Prostate gland (tissue), 2 donors: ENCODE results near the gene NOC2L.

Experiments used
- POLR2A ChIP-seq: fragments of 450-650 bp; IDR thresholded peaks from one replicate; pipeline ENCODE4 v1.6.1; 2016; ENCODE audit warnings: antibody characterized with exemption, mild to moderate bottlenecking
- POLR2AphosphoS5 ChIP-seq: sonication (generic); formaldehyde crosslinking; IDR thresholded peaks from one replicate; pipeline ENCODE4 v1.6.1; 2017; ENCODE audit warnings: antibody characterized with exemption
- TF ChIP-seq, protein P1 (sequence below), 4 experiments: fragments of 200-600 bp in 2 of 4; fragments of 450-650 bp in 2 of 4; sonication (generic) in 2 of 4; IDR thresholded peaks; 1 replicate in 3 of 4; 2 replicates in 1 of 4; pipeline ENCODE4 v1.5.1; 2016 to 2019; ENCODE audit warnings: antibody characterized with exemption in 4 of 4, mild to moderate bottlenecking in 2 of 4, moderate library complexity in 2 of 4

DNA sequence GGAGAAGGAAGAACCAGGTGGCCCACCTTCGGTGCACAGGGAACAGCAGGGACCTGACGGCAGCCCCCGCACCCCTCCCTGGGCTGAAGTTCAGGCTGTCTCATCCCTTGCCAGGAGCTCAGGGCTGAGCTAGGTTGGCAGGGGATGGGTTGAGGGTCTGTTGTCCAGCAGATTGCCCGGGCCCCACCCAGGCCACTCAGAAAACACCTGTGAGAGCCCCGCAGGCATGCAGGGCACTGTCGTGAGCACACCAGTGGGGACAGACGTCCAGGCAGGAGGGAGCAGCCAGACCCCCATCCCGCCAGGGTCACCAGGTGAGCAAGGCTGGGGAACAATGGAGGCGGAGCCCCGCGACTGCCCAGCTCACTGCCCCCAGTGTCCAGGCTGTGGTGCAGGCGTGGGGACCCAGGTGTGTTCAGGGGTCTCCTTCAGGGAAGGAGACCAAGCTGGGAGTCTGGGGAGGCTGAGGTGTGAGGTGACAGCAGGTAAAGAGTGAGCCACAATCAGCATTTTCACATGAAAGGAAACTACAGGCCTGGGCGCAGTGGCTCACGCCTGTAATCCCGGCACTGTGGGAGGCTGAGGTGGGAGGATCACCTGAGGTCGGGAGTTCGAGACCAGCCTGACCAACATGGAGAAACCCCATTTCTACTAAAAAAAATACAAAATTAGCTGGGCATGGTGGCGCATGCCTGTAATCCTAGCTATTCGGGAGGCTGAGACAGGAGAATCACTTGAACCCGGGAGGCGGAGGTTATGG, 44.7 kb downstream of the NOC2L start:
- TF ChIP-seq POLR2AphosphoS5 (no peak), POLR2A (no peak)
- TF ChIP-seq, protein P1, sequence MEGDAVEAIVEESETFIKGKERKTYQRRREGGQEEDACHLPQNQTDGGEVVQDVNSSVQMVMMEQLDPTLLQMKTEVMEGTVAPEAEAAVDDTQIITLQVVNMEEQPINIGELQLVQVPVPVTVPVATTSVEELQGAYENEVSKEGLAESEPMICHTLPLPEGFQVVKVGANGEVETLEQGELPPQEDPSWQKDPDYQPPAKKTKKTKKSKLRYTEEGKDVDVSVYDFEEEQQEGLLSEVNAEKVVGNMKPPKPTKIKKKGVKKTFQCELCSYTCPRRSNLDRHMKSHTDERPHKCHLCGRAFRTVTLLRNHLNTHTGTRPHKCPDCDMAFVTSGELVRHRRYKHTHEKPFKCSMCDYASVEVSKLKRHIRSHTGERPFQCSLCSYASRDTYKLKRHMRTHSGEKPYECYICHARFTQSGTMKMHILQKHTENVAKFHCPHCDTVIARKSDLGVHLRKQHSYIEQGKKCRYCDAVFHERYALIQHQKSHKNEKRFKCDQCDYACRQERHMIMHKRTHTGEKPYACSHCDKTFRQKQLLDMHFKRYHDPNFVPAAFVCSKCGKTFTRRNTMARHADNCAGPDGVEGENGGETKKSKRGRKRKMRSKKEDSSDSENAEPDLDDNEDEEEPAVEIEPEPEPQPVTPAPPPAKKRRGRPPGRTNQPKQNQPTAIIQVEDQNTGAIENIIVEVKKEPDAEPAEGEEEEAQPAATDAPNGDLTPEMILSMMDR (IDR thresholded peaks at IDR 0.05): no peak
